GM08714 (cell line): ENCODE results near the gene ZNF764.
A peak's percentile ranks its signal among the peaks of the same experiment; 100 is the strongest.
"Not testable (repeated sequence)": the region's sequence is repeated elsewhere in the genome, so short reads cannot be mapped to it uniquely, and the experiment has no call there.

ENCODE experiments used
- H3K4me3 ChIP-seq: fragments of 200-500 bp; sonication (Bioruptor generic); 2 replicates; pipeline ENCODE4 v1.5.1; 2014; ENCODE audit warnings: mild to moderate bottlenecking, low read length, inconsistent platforms
- ZNF274 ChIP-seq: IDR thresholded peaks from 2 replicates; pipeline ENCODE4 v1.6.1; 2012; ENCODE audit warnings: mild to moderate bottlenecking, low read depth, low read length

Gene ZNF764

DNA sequence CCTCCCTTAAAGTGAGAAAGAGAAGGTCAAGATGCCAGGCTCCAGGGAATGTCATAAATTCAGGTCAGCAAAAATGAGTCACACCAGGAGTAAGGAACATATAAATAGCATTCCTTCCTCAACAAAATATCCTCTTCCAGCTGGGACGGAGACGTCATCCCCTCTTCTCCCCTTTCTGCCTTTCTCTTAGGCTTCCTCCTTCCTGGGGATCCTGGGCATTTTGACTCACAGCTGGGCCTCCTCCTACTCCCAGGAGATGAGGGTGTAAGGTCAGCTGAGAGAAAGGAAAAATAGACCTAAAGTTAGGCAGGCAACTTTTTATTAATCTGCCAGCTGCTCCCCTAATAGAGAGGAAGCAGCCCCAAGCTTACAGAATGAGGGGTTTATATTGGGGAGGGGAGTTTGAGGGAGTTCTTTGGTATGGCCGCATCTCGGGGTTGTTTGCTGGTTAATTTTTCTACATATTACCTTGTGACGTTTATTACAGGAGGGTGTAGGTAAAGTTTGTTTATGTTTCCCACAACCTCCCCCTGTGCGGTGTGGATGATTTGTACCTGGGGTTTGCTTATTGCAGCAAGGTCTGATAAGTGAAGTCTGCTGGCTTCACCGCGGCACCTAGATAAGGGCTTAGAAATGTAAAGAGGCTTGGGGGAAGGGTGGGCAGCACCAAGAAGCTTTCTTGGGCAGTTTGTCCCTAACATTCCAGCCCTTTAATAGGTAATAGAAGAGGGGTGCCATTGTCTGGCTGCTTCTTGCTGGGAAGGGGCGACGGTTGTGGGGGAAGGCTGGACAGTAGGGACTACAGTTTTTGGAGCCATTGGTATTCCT, 16.5 kb downstream of the ZNF764 start:
- no peak overlapping the region for H3K4me3 ChIP-seq
- TF ChIP-seq ZNF274 = no peak

GRCh38 chr16:30540916-30541464, 17.2 kb downstream of the ZNF764 start:
- H3K4me3 ChIP-seq = not testable (repeated sequence)

DNA sequence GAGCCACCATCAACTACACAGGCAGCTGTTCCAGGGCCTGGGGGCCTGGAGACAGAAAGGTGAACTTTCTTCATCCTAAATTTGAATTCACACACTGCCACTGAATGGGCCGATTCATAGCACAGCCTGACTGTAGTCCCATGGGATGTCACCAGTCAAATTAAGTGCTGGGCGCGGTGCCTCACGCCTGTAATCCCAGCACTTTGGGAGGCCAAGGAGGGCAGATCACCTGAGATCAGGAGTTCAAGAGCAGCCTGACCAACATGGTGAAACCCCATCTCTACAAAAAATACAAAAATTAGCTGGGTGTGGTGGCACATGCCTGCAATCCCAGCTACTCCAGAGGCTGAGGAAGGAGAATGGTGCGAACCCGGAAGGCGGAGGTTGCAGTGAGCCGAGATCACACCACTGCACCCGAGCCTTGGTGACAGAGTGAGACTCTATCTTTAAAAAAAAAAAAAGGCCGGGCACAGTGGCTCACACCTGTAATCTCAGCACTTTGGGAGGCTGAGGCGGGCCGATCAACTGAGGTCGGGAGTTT, 18.1 kb downstream of the ZNF764 start:
- H3K4me3 ChIP-seq = not testable (repeated sequence)

DNA sequence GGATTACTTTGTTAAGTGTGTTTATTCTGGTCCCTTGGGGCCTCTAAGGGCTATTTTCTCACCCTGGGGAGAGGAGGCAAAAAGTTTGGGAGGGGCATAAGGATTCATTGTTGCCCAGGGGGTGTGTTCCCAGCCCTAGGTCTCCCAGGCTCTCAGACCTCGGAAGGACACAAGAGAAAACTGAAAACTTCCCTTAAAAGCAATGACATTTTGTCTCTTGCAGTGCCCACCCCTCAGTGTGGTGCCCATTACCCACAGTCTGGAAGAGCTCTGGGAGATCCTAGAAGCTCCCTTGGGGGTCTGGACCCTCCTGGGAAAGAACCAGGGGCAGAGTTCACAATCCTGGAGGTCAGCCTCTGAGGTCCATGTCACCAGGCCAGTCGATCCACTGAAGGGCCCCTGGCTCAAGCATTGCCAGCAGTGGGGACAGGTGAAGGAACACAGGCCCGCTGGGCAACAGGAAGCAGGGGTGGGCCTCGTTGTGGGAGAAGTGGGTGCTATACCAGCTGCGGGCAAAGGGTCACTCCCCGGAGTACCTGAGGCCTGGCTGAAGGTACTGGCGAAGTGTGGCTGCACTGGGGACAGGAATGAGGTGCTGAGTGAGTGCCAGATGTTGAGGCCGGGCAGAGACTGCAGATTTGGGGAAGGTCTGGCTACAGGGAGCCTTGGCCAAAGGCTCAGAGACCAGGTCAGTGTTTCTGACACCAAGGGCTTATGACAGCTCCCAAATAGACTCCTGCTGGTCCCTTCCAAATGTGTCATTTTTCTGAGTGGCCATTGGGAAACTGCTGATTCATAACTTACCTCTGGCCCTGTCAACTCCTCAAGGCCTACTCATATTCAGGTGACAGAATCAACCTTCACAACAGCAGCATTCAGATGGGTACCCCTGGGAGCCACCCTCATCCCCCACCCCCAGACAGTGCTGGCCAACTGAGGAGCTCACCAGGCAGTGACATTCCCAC, 18.9 kb downstream of the ZNF764 start:
- no peak overlapping the region for H3K4me3 ChIP-seq
- no peak for TF ChIP-seq ZNF274

DNA sequence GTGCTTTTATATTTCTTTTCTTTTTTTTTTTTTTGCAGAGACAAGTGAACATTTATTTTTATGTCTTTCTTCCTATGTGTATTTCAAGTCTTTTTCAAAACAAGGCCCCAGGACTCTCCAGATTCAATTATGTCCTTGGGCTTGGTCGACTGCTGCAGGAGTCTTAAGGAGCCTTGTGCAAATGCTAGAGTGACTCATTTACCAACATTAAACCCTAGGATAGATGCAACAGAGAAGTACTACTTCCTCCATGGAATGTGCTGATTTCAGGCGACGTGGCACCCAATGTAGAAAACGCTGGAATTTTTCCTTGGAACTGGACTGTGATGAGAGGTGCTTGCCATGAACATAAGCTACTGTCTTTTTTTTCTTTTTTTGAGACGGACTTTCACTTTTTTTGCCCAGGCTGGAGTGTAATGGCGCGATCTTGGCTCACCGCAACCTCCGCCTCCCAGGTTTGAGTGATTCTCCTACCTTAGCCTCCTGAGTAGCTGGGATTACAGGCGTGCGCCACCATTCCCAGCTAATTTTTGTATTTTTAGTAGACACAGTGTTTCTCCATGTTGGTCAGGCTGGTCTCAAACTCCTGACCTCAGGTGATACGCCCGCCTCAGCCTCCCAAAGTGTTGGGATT, 21.7 kb downstream of the ZNF764 start:
- not testable (repeated sequence) for H3K4me3 ChIP-seq

- H3K4me3 ChIP-seq = peak overlapping the region; percentile 85
- TF ChIP-seq ZNF274 = no peak
These were observed 22.4 kb downstream of the ZNF764 start for GRCh38 chr16:30535777-30536190.

DNA sequence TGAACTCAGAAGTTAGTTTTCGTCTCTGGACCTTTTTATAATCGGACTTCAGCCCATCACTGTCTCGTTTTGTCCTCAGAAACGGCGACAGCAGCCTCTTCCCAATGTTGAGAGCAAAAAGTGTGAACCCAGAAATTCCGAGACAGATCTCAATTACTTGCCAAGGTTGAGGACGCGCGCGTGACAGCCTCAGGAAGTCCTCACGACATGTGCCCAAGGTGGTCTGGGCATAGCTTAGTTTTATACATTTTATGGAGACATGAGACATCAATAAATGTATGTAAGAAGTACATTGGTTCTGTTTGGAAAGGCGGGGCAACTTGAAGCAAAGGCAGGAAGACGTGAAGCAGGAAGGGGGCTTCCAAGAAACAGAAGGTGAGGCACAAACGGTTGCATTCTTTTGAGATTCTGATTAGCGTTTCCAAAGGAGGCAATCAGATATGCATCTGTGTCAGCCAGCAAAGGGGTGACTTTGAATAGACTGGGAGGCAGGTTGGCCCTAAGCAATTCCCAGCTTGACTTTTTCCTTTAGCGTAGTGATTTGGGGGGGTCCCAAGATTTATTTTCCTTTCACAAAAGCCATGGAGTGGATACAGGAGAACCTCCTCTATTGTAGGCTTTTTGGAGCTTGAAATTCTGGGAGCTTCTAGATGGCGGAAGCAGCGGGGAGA, 22.9 kb downstream of the ZNF764 start:
- TF ChIP-seq ZNF274 = no peak
- peak overlapping the region; percentile 85 for H3K4me3 ChIP-seq

DNA sequence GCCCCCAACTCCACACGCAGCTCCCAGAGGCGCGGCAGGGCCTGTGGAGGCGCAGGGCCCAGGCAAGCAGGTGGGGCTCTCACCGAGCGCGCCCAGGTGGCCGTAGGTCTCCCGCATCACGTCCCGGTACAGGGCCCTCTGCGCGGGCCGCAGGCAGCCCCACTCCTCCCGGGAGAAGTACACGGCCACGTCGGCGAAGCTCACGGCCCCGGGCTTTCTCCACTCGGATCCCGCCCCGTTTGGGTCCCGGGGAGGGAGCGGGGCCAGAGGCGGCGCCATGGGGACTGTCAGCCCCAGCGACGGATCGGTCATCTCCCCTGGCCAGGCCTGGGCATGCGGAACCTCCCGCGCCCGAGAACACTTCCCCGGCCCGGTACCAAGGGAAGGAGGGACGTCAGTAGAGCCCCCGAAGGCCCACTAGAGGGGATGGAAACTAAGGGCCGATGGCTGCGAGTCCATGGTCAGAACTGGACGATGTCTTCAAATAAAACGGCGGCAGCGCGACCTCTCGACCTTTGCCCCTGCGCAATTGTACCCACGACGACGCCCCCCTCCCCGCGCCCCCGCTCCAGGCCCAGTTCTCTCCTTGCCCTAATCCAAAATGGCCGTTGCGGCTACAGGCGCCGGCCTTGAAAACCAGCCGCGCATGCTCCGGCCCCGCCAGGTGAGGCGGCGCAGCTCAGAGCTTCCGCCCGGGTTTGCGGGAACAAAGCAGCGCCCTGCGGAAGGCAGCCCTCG, 23.6 kb downstream of the ZNF764 start, which contains the start of gene ZNF747:
TSS of gene ZNF747 (minus strand) at position 491 of the 738 bp plus-strand sequence. CDS start at position 312, 179 bp downstream.
- H3K4me3 ChIP-seq = peak within 1 kb of the TSS; percentile 85
- no peak for TF ChIP-seq ZNF274

- H3K4me3 ChIP-seq = peak overlapping the region; percentile 85
- TF ChIP-seq ZNF274 = no peak
These were observed 24.3 kb downstream of the ZNF764 start for GRCh38 chr16:30533748-30534367.

DNA sequence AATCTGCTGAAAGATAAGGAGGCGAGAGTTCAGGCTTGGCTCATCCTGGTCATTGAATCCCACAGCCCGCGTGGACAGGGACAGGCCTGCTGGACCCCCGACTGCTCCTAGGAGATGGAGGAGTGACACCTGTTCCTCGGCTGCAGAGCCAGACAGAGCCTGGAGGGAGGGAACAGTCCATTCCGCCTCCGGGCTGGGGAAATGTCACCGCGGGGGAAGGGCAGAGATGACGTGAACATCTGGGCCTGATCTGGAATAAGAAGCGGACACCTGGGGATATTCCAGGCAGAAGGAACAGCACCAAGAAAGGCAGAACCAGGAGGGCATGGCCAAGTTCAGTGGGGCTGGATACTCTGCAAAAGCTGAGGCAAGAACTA, 25.0 kb downstream of the ZNF764 start:
- TF ChIP-seq ZNF274 = no peak
- no peak overlapping the region for H3K4me3 ChIP-seq

DNA sequence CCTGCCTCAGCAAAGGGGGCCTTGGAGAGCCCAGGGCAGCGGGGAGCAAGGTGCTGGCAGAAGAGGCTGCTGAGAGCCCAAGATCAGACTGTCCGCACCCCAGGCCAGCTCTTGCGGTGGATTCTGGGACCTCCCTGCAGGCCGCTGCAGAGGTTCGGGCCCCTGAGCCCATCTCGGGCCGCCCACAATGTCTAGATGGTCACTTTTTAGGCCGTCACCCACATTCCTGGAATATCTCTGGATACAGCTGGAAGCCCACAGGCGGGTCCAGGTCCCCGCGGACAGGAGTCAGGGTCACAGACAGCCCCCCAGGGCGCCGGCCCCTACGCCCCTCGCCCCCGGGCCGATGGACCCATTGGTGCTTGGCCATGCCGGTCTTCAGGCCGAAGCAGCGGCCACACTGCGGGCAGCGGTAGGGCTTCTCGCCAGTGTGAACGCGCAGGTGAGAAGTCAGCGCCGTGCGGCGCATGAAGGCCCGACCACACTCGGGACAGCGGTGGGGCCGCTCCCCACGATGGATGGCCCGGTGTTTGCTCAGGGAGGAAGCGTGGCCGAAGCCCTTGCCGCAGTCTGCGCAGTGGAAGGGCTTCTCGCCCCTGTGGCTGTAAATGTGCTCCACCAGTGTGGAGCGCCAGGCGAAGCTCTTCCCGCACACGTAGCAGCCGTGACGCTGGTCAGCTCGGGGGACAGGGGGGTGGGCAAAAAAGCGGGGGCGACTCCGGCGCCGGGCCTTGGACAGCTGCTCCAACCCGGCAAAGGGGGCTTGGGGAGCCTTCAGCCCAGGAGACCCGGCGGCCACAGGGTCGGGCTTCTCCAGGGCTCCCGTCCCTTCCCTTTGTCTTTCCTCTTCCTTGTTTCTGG, 25.7 kb downstream of the ZNF764 start:
- H3K4me3 ChIP-seq = no peak overlapping the region
- no peak for TF ChIP-seq ZNF274
